ENCODE measurements around the gene PACSIN2.
"Not testable (repeated sequence)": the region's sequence is repeated elsewhere in the genome, so short reads cannot be mapped to it uniquely, and the experiment has no call there.

PACSIN2 gene

DNA sequence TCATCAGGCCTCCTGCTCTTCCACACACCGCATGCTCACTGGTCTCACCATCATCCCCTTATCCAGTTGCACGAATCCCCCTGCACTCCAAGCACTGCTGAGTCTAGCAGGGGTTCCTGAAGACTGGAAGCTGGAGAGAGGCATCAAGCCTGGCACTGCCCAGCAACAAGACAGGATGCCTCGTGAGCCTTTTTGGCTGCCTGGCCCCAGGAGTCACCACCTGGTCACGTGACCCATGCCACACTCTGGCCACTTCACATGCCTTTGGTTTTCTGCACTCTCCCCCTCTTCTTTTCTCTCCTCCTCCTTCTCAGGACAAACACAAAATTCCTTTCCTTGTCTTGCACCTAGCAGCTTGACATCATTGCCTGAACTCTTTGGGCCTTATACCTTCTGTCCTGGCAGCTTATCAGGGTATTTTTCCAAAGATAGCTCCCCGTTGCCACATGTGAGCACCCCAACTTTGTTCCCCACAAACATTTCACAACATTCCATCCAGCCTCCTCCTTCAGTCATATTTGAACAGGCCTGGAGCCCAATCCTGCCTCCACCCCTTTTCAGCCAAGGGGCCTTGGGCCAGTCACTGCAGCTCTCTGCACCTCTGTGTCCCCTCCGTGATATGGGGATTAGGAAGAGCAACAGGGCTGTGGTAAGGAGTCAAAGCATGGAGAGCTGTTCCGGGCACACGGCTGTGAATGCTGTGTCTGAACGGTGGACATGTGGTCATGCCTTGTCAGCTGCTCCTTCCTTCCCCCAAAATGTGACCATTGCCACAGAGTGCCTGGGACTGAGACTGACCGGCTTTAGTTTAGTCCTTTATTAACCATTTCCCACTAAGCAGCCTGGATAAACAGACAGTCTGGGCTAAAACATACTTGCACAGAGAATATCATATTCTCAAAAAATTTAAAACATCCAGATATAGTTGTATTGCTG lies 2.8 kb upstream of the PACSIN2 start:
- no peak for TF ChIP-seq ZFX (IDR thresholded peaks at IDR 0.05; ENCODE audit: borderline replicate concordance)
- TF ChIP-seq, protein P1, sequence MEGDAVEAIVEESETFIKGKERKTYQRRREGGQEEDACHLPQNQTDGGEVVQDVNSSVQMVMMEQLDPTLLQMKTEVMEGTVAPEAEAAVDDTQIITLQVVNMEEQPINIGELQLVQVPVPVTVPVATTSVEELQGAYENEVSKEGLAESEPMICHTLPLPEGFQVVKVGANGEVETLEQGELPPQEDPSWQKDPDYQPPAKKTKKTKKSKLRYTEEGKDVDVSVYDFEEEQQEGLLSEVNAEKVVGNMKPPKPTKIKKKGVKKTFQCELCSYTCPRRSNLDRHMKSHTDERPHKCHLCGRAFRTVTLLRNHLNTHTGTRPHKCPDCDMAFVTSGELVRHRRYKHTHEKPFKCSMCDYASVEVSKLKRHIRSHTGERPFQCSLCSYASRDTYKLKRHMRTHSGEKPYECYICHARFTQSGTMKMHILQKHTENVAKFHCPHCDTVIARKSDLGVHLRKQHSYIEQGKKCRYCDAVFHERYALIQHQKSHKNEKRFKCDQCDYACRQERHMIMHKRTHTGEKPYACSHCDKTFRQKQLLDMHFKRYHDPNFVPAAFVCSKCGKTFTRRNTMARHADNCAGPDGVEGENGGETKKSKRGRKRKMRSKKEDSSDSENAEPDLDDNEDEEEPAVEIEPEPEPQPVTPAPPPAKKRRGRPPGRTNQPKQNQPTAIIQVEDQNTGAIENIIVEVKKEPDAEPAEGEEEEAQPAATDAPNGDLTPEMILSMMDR (IDR thresholded peaks at IDR 0.05): no peak
- no peak overlapping the region for H3K27ac ChIP-seq

- H3K27ac ChIP-seq: not testable (repeated sequence)
Measured at GRCh38 chr22:43016150-43016549, 1.2 kb upstream of the PACSIN2 start.

DNA sequence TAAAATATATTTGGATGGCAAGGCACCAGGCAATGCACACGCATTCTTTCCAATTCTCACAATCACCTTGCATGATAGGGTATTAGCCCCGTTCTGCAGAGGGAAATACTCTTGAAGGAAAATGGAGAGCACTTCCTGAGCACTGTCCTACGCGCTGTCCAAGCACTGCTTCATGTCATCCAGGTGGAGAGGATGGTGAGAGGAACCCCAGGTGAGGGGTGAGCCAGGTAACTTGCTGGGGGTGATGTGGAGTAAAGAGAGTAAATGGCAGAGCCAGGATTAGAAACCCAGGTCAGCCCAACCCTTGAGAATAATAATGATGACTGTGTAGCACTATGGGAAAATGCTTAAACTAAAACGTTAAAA lies 711 bp upstream of the PACSIN2 start:
- peak overlapping the region; percentile 59 for H3K27ac ChIP-seq
- TF ChIP-seq, protein P1 (IDR thresholded peaks at IDR 0.05): no peak
- TF ChIP-seq ZFX (IDR thresholded peaks at IDR 0.05; ENCODE audit: borderline replicate concordance): no peak

DNA sequence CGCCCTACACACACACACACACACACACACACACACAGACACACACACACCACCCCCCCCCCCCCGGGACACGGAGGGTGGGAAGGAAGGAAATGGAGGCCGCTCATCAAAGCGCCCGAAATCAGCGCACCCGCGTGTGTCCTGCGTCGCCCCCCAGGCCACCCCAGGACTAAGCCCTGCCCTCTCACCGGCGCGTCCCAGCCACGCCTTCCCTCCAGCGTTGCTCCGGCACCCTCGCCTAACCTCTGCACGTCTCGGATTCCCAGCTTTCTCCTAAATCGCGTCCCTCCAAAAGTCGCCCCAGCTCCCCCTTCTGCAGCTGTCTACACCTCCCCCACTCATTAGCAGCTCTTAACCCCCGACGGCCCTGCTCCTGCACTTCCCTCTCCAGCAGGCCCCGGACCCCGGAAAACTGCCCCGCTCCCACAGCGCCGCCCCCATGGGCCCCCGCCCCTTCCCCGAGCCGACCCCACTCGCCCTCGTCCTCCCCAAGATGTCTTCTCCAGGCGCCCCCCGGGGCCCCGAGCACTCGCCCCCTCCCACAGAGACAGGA lies 557 bp downstream of the PACSIN2 start:
- TF ChIP-seq, protein P1 (IDR thresholded peaks at IDR 0.05): no peak
- no peak for TF ChIP-seq ZFX (IDR thresholded peaks at IDR 0.05; ENCODE audit: borderline replicate concordance)
- H3K27ac ChIP-seq: peak overlapping the region; percentile 59

- no peak overlapping the region; the same call in 1 of the 2 replicates for H3K27ac ChIP-seq
- TF ChIP-seq, protein P1 (IDR thresholded peaks at IDR 0.05): no peak
- no peak for TF ChIP-seq ZFX (IDR thresholded peaks at IDR 0.05; ENCODE audit: borderline replicate concordance)
Measured at GRCh38 chr22:43013355-43014315, 1.3 kb downstream of the PACSIN2 start.

DNA sequence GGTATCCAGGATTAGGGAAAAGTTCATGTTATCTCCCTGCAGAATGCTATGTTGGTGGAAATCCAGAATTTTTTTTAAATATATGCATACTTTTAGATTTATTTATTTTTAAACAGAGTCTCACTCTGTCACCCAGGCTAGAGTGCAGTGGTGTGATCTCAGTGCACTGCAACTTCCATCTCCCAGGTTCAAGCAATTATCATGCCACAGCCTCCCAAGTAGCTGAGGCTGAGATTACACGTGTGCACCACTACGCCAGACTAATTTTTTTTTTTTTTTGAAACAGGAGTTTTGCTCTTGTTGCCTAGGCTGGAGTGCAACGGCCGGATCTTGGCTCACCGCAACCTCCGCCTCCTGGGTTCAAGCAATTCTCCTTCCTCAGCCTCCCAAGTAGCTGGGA lies 2.6 kb downstream of the PACSIN2 start:
- no peak for TF ChIP-seq ZFX (IDR thresholded peaks at IDR 0.05; ENCODE audit: borderline replicate concordance)
- TF ChIP-seq, protein P1 (IDR thresholded peaks at IDR 0.05): no peak
- H3K27ac ChIP-seq: no peak overlapping the region

- no peak for TF ChIP-seq ZFX (IDR thresholded peaks at IDR 0.05; ENCODE audit: borderline replicate concordance)
- H3K27ac ChIP-seq: no peak overlapping the region
Measured at GRCh38 chr22:43011079-43011478, 3.9 kb downstream of the PACSIN2 start.
